Measurements from ENCODE around the gene CHRND. TPM values are rescaled to one million over a fixed set of nuclear protein-coding genes. Genes with fewer than 3 reads are reported as not detected.

The CHRND gene
- total RNA-seq, 4 donors from 2014 or later: not detected

GRCh38 chr2:232573771-232574435 lies 47.9 kb downstream of the CHRND start:
- Histone ChIP-seq H3K36me3 (peaks cover 0 to 89% (median 0%) of the 10 kb centered on the region in 3 donors), H3K4me3 (no peak overlapping the region), H3K27ac (no peak overlapping the region), H3K4me1 (peaks cover 0 to 4% (median 0%) of the 10 kb centered on the region in 4 donors), H3K27me3 (no peaks in the 10 kb centered on the region), H3K9me3 (no peaks in the 10 kb centered on the region)
- no peak for DNase-seq (ENCODE audit: low spot score in 2 of 2)
- no peak for TF ChIP-seq POLR2A (IDR thresholded peaks at IDR 0.05)
- no peak for TF ChIP-seq EP300 (IDR thresholded peaks at IDR 0.05)
- TF ChIP-seq, protein P1, sequence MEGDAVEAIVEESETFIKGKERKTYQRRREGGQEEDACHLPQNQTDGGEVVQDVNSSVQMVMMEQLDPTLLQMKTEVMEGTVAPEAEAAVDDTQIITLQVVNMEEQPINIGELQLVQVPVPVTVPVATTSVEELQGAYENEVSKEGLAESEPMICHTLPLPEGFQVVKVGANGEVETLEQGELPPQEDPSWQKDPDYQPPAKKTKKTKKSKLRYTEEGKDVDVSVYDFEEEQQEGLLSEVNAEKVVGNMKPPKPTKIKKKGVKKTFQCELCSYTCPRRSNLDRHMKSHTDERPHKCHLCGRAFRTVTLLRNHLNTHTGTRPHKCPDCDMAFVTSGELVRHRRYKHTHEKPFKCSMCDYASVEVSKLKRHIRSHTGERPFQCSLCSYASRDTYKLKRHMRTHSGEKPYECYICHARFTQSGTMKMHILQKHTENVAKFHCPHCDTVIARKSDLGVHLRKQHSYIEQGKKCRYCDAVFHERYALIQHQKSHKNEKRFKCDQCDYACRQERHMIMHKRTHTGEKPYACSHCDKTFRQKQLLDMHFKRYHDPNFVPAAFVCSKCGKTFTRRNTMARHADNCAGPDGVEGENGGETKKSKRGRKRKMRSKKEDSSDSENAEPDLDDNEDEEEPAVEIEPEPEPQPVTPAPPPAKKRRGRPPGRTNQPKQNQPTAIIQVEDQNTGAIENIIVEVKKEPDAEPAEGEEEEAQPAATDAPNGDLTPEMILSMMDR (IDR thresholded peaks at IDR 0.05): no peak
- 84 to 91% methylated on average over 8 of the region's 8 CpGs for WGBS, 2 donors

DNA sequence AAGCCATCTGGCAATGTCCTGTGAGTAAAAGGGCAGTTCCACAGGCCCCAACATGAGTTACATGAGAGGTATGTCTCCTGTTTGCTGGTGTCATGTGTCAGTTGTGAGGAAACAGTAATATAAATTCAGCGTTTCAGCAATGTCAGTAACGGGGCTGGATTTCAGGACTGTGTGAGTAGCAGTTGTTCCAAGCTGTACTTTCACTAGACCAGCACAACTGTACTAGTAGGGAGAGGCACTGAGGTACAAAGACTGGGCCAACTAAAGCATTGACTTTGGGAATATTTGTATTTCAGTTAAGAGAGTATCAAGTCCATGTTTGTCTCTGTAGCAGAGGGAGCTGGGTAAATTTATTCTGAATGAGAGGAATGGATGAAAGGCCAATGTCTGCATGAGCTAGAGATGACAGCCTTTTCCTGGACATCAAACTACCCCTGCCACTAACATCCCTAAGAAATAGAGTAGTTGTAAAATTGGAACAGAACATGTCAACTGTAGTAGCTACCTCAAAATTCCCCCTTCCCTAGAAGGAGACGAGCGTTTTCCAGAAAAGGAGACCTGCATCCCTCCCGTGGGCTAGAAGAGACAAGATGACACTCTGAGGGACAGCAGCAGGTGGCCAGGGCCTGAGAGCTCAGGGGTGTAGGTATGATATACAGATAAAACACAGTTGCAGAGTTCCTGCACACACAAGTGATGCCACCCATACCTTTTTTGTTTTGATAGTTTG lies 48.9 kb downstream of the CHRND start:
- peaks cover 0 to 89% (median 0%) of the 10 kb centered on the region in 3 donors for H3K36me3 ChIP-seq
- no peak overlapping the region for H3K27ac ChIP-seq
- H3K9me3 ChIP-seq: no peaks in the 10 kb centered on the region
- H3K4me3 ChIP-seq: no peak overlapping the region
- no peaks in the 10 kb centered on the region for H3K27me3 ChIP-seq
- TF ChIP-seq POLR2A (IDR thresholded peaks at IDR 0.05): no peak
- TF ChIP-seq, protein P1 (IDR thresholded peaks at IDR 0.05): no peak
- TF ChIP-seq EP300 (IDR thresholded peaks at IDR 0.05): no peak
- 84 to 87% methylated on average over 5 of the region's 5 CpGs for WGBS, 2 donors
- peaks cover 0 to 4% (median 0%) of the 10 kb centered on the region in 4 donors for H3K4me1 ChIP-seq
- DNase-seq (ENCODE audit: low spot score in 2 of 2): no peak

- TF ChIP-seq, protein P1 (IDR thresholded peaks at IDR 0.05): no peak
- TF ChIP-seq POLR2A (IDR thresholded peaks at IDR 0.05) (no peak), EP300 (IDR thresholded peaks at IDR 0.05) (no peak)
- no peak for DNase-seq (ENCODE audit: low spot score in 2 of 2)
- 91 to 100% methylated on average over 1 of the region's 1 CpG for WGBS, 2 donors
- Histone ChIP-seq H3K9me3 (no peaks in the 10 kb centered on the region), H3K27ac (no peak overlapping the region), H3K27me3 (no peaks in the 10 kb centered on the region), H3K4me3 (no peak overlapping the region), H3K4me1 (peaks cover 0 to 4% (median 0%) of the 10 kb centered on the region in 4 donors), H3K36me3 (peaks cover 0 to 88% (median 0%) of the 10 kb centered on the region in 3 donors)
Measured at GRCh38 chr2:232575404-232575746, 49.4 kb downstream of the CHRND start.

DNA sequence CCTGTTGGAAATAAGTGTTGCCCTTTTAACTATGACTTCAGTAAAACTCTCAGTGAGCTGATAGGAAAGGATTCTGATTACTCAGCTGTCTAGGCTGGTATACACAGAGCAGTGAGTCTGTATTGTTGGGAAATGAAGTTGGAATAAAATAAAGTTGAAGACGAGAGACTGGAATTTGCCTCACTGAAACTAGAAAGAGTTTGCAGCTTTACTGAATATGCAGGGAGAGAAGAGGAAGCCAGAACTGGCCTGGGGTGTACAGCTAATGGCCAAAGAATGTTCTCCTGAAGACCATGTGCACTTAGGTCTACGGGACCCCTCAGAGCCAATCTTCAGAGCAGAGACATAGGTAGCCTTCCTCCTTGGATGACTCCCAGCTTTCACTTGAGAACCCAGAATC lies 51.0 kb downstream of the CHRND start:
- Histone ChIP-seq H3K36me3 (peaks cover 0 to 90% (median 0%) of the 10 kb centered on the region in 3 donors), H3K27me3 (no peaks in the 10 kb centered on the region), H3K4me1 (no peaks in the 10 kb centered on the region), H3K27ac (no peak overlapping the region), H3K4me3 (no peak overlapping the region), H3K9me3 (no peaks in the 10 kb centered on the region)
- no peak for DNase-seq (ENCODE audit: low spot score in 2 of 2)
- no peak for TF ChIP-seq POLR2A (IDR thresholded peaks at IDR 0.05)
- no peak for TF ChIP-seq EP300 (IDR thresholded peaks at IDR 0.05)
- TF ChIP-seq, protein P1 (IDR thresholded peaks at IDR 0.05): no peak
- WGBS, 2 donors: 38 to 69% methylated on average over 2 of the region's 2 CpGs

GRCh38 chr2:232577841-232578240 lies 51.9 kb downstream of the CHRND start:
- no peaks in the 10 kb centered on the region for H3K27me3 ChIP-seq
- 61 to 67% methylated on average over 2 of the region's 2 CpGs for WGBS, 2 donors
- no peak overlapping the region for H3K27ac ChIP-seq
- no peaks in the 10 kb centered on the region for H3K4me1 ChIP-seq
- no peak for DNase-seq (ENCODE audit: low spot score in 2 of 2)
- H3K4me3 ChIP-seq: no peak overlapping the region
- no peak for TF ChIP-seq POLR2A (IDR thresholded peaks at IDR 0.05)
- no peak for TF ChIP-seq EP300 (IDR thresholded peaks at IDR 0.05)
- TF ChIP-seq, protein P1 (IDR thresholded peaks at IDR 0.05): no peak
- peaks cover 0 to 90% (median 0%) of the 10 kb centered on the region in 3 donors for H3K36me3 ChIP-seq
- no peaks in the 10 kb centered on the region for H3K9me3 ChIP-seq
